ENCODE data around the gene CCDC92B.

Gene CCDC92B

GRCh38 chr17:2721603-2722002 is 27.8 kb downstream of the CCDC92B start (continued):
- TF ChIP-seq TSHZ2 (CRISPR knock-in tag; IDR thresholded peaks at IDR 0.05): no peak
- no peak for TF ChIP-seq PATZ1 (CRISPR knock-in tag; IDR thresholded peaks at IDR 0.05; ENCODE audit: borderline replicate concordance)
- TF ChIP-seq BACH2 (CRISPR knock-in tag; IDR thresholded peaks at IDR 0.05; ENCODE audit: borderline replicate concordance): no peak
- TF ChIP-seq ZNF70 (CRISPR knock-in tag; IDR thresholded peaks at IDR 0.05): no peak
- no peak for TF ChIP-seq SNAI2 (CRISPR knock-in tag; IDR thresholded peaks at IDR 0.05)
- TF ChIP-seq ARNTL (CRISPR knock-in tag; IDR thresholded peaks at IDR 0.05; ENCODE audit: borderline replicate concordance, low read depth): no peak
- TF ChIP-seq TCF4 (CRISPR knock-in tag; IDR thresholded peaks at IDR 0.05; ENCODE audit: borderline replicate concordance): no peak

GRCh38 chr17:2719861-2720260 is 29.6 kb downstream of the CCDC92B start:
- no peak for ATAC-seq
- TF ChIP-seq PPARA (CRISPR knock-in tag; IDR thresholded peaks at IDR 0.05; ENCODE audit: borderline replicate concordance) (no peak), PATZ1 (CRISPR knock-in tag; IDR thresholded peaks at IDR 0.05; ENCODE audit: borderline replicate concordance) (no peak), CSRNP3 (CRISPR knock-in tag; IDR thresholded peaks at IDR 0.05) (no peak), ZFP3 (CRISPR knock-in tag; IDR thresholded peaks at IDR 0.05) (no peak), ZC3H10 (CRISPR knock-in tag; IDR thresholded peaks at IDR 0.05) (no peak), ZFP30 (CRISPR knock-in tag; IDR thresholded peaks at IDR 0.05) (no peak), ZNF8 (CRISPR knock-in tag; IDR thresholded peaks at IDR 0.05) (no peak), BACH2 (CRISPR knock-in tag; IDR thresholded peaks at IDR 0.05; ENCODE audit: borderline replicate concordance) (no peak), TOX (CRISPR knock-in tag; IDR thresholded peaks at IDR 0.05; ENCODE audit: borderline replicate concordance) (no peak), POU6F1 (CRISPR knock-in tag; IDR thresholded peaks at IDR 0.05; ENCODE audit: borderline replicate concordance, low read depth) (no peak), ISL1 (CRISPR knock-in tag; IDR thresholded peaks at IDR 0.05) (no peak), RARB (CRISPR knock-in tag; IDR thresholded peaks at IDR 0.05) (no peak), CSDC2 (CRISPR knock-in tag; IDR thresholded peaks at IDR 0.05) (no peak), TCF4 (CRISPR knock-in tag; IDR thresholded peaks at IDR 0.05; ENCODE audit: borderline replicate concordance) (no peak)

GRCh38 chr17:2718150-2718938 is 31.1 kb downstream of the CCDC92B start:
- ATAC-seq: no peak
- TF ChIP-seq OSR1 (CRISPR knock-in tag; IDR thresholded peaks at IDR 0.05) (no peak), ZC3H10 (CRISPR knock-in tag; IDR thresholded peaks at IDR 0.05) (no peak), PPARA (CRISPR knock-in tag; IDR thresholded peaks at IDR 0.05; ENCODE audit: borderline replicate concordance) (no peak), CREB5 (CRISPR knock-in tag; IDR thresholded peaks at IDR 0.05; ENCODE audit: low read depth) (no peak), PATZ1 (CRISPR knock-in tag; IDR thresholded peaks at IDR 0.05; ENCODE audit: borderline replicate concordance) (no peak), RARB (CRISPR knock-in tag; IDR thresholded peaks at IDR 0.05) (no peak), TOX (CRISPR knock-in tag; IDR thresholded peaks at IDR 0.05; ENCODE audit: borderline replicate concordance) (no peak), ARNTL (CRISPR knock-in tag; IDR thresholded peaks at IDR 0.05; ENCODE audit: borderline replicate concordance, low read depth) (no peak), ZFP3 (CRISPR knock-in tag; IDR thresholded peaks at IDR 0.05) (no peak), ZFP30 (CRISPR knock-in tag; IDR thresholded peaks at IDR 0.05) (no peak), ZNF8 (CRISPR knock-in tag; IDR thresholded peaks at IDR 0.05) (no peak), ISL1 (CRISPR knock-in tag; IDR thresholded peaks at IDR 0.05) (no peak), CSRNP3 (CRISPR knock-in tag; IDR thresholded peaks at IDR 0.05) (no peak), GLIS3 (CRISPR knock-in tag; IDR thresholded peaks at IDR 0.05) (no peak)

All from SK-N-SH treated with all-trans-retinoic acid at 6 μM for 48 hours (cell line).